Muscle layer of colon (tissue), 2 donors: Measurements from ENCODE around the gene CRACR2A.

Experiments
- H3K27ac ChIP-seq: one replicate; pipeline ENCODE4 v1.7.0; 2013; ENCODE audit warnings: low read depth, mild to moderate bottlenecking, low read length, moderate library complexity
- H3K27me3 ChIP-seq, 2 donors: one replicate each; pipeline ENCODE4 v1.7.0; 2013; ENCODE audit warnings: low read length in 2 of 2, mild to moderate bottlenecking in 2 of 2; ENCODE audit not compliant: insufficient read depth in 2 of 2, control insufficient read depth in 1 of 2
- H3K36me3 ChIP-seq: one replicate; pipeline ENCODE4 v1.7.0; 2013; ENCODE audit warnings: mild to moderate bottlenecking, low read length; ENCODE audit not compliant: insufficient read depth
- H3K4me1 ChIP-seq: one replicate; pipeline ENCODE4 v1.7.0; 2013; ENCODE audit warnings: mild to moderate bottlenecking, low read length; ENCODE audit not compliant: insufficient read depth
- H3K4me3 ChIP-seq, 2 donors: one replicate each; pipeline ENCODE4 v1.7.0; 2013; ENCODE audit warnings: low read length in 2 of 2, low read depth in 1 of 2, mild to moderate bottlenecking in 1 of 2, moderate library complexity in 1 of 2
- H3K9ac ChIP-seq: one replicate; pipeline ENCODE4 v1.7.0; 2013; ENCODE audit warnings: low read length
- H3K9me3 ChIP-seq: one replicate; pipeline ENCODE4 v1.7.0; 2013; ENCODE audit warnings: mild to moderate bottlenecking, low read length
- donor health status: abdominal sarcoma.
- donor health status: Adenocarcinoma of cecum.

CRACR2A gene

GRCh38 chr12:3604748-3605586, 147.9 kb downstream of the CRACR2A start:
- no peak overlapping the region for H3K4me3 ChIP-seq
- H3K36me3 ChIP-seq = no peaks in the 10 kb centered on the region
- no peak overlapping the region for H3K27ac ChIP-seq
- peaks cover 3% of the 10 kb centered on the region for H3K4me1 ChIP-seq
- H3K9me3 ChIP-seq = no peaks in the 10 kb centered on the region
- no peak overlapping the region for H3K9ac ChIP-seq
- peaks cover 0 to 4% of the 10 kb centered on the region in 2 donors for H3K27me3 ChIP-seq

- Histone ChIP-seq H3K9me3 (no peaks in the 10 kb centered on the region), H3K4me1 (peaks cover 10% of the 10 kb centered on the region), H3K27me3 (peaks cover 0 to 4% of the 10 kb centered on the region in 2 donors), H3K27ac (no peak overlapping the region), H3K4me3 (no peak overlapping the region), H3K36me3 (no peaks in the 10 kb centered on the region), H3K9ac (no peak overlapping the region)
Observed at GRCh38 chr12:3604286-3604685, 148.6 kb downstream of the CRACR2A start.

GRCh38 chr12:3603576-3603975, 149.3 kb downstream of the CRACR2A start:
- no peak overlapping the region for H3K27ac ChIP-seq
- no peak overlapping the region for H3K4me3 ChIP-seq
- H3K9ac ChIP-seq = no peak overlapping the region
- peaks cover 15% of the 10 kb centered on the region for H3K4me1 ChIP-seq
- no peaks in the 10 kb centered on the region for H3K9me3 ChIP-seq
- no peaks in the 10 kb centered on the region for H3K36me3 ChIP-seq
- peaks cover 0 to 4% of the 10 kb centered on the region in 2 donors for H3K27me3 ChIP-seq

- Histone ChIP-seq H3K27ac (no peak overlapping the region), H3K9me3 (no peaks in the 10 kb centered on the region), H3K4me3 (no peak overlapping the region), H3K27me3 (peaks cover 0 to 4% of the 10 kb centered on the region in 2 donors), H3K9ac (no peak overlapping the region), H3K4me1 (peaks cover 20% of the 10 kb centered on the region), H3K36me3 (no peaks in the 10 kb centered on the region)
Observed at GRCh38 chr12:3602488-3602887, 150.4 kb downstream of the CRACR2A start.

GRCh38 chr12:3601461-3602150, 151.3 kb downstream of the CRACR2A start:
- Histone ChIP-seq H3K4me3 (no peak overlapping the region), H3K4me1 (peaks cover 20% of the 10 kb centered on the region), H3K27me3 (peaks cover 0 to 4% of the 10 kb centered on the region in 2 donors), H3K27ac (no peak overlapping the region), H3K9me3 (no peaks in the 10 kb centered on the region), H3K9ac (no peak overlapping the region), H3K36me3 (no peaks in the 10 kb centered on the region)

- no peaks in the 10 kb centered on the region for H3K36me3 ChIP-seq
- H3K27me3 ChIP-seq = peaks cover 0 to 4% of the 10 kb centered on the region in 2 donors
- H3K9me3 ChIP-seq = no peaks in the 10 kb centered on the region
- no peak overlapping the region for H3K9ac ChIP-seq
- peaks cover 20% of the 10 kb centered on the region for H3K4me1 ChIP-seq
- no peak overlapping the region for H3K27ac ChIP-seq
- H3K4me3 ChIP-seq = no peak overlapping the region
Observed at GRCh38 chr12:3600951-3601350, 152.0 kb downstream of the CRACR2A start.

GRCh38 chr12:3600039-3600720, 152.7 kb downstream of the CRACR2A start:
- Histone ChIP-seq H3K9me3 (no peaks in the 10 kb centered on the region), H3K4me3 (no peak overlapping the region), H3K9ac (no peak overlapping the region), H3K27me3 (peaks cover 0 to 4% of the 10 kb centered on the region in 2 donors), H3K36me3 (no peaks in the 10 kb centered on the region), H3K4me1 (peaks cover 20% of the 10 kb centered on the region), H3K27ac (no peak overlapping the region)

GRCh38 chr12:3598896-3599860, 153.7 kb downstream of the CRACR2A start:
- H3K9me3 ChIP-seq = no peaks in the 10 kb centered on the region
- no peak overlapping the region for H3K4me3 ChIP-seq
- H3K27ac ChIP-seq = no peak overlapping the region
- H3K36me3 ChIP-seq = no peaks in the 10 kb centered on the region
- H3K27me3 ChIP-seq = no peaks in the 10 kb centered on the region
- H3K4me1 ChIP-seq = peaks cover 20% of the 10 kb centered on the region
- no peak overlapping the region for H3K9ac ChIP-seq

GRCh38 chr12:3597526-3598210, 155.2 kb downstream of the CRACR2A start:
- Histone ChIP-seq H3K27ac (no peak overlapping the region), H3K9me3 (no peaks in the 10 kb centered on the region), H3K9ac (no peak overlapping the region), H3K36me3 (no peaks in the 10 kb centered on the region), H3K4me3 (no peak overlapping the region), H3K4me1 (peaks cover 20% of the 10 kb centered on the region), H3K27me3 (no peaks in the 10 kb centered on the region)

GRCh38 chr12:3596703-3597415, 156.1 kb downstream of the CRACR2A start:
- no peak overlapping the region for H3K4me3 ChIP-seq
- no peaks in the 10 kb centered on the region for H3K9me3 ChIP-seq
- H3K27me3 ChIP-seq = no peaks in the 10 kb centered on the region
- peaks cover 20% of the 10 kb centered on the region for H3K4me1 ChIP-seq
- no peak overlapping the region for H3K9ac ChIP-seq
- H3K27ac ChIP-seq = no peak overlapping the region
- no peaks in the 10 kb centered on the region for H3K36me3 ChIP-seq
